K562 (cell line): ENCODE data around the gene NTM. TPM values are rescaled to one million over a fixed set of nuclear protein-coding genes. Genes with fewer than 3 reads are reported as not detected.

Experiments used
- ATAC-seq: fragments of 200-7000 bp; cut with Tn5 transposase; 3 replicates; pipeline ENCODE4 v1.9.1; 2020; ENCODE audit warnings: moderate library complexity
- BruUV-seq: library from RNA; stranded (reverse); fragments of 400-500 nt; replicated peaks from 2 replicates; lab custom pipeline; 2021; lab: Mats Ljungman, UMichigan
- CTCF ChIA-PET: fragments of 300-600 bp; formaldehyde crosslinking; extraction: SDS; loops from one replicate; lab custom pipeline; 2021; ENCODE audit warnings: low intra/inter-chr PET ratio; lab: Yijun Ruan, JAX
- POLR2A ChIA-PET: fragments of 300-600, 350-650 bp; sonication (Branson Sonifier 250); formaldehyde crosslinking; extraction: SDS; loops from one replicate; lab custom pipeline; 2021; ENCODE audit warnings: antibody characterized with exemption, inconsistent platforms; lab: Yijun Ruan, JAX
- DNase-seq, 4 experiments: peaks; one replicate each; pipeline versions ENCODE4 v3.0.0 to v3.0.0-alpha.2; 2011 to 2018; ENCODE audit warnings: low spot score in 3 of 4, mixed read lengths in 3 of 4; ENCODE audit errors: extremely low read depth in 1 of 4
- FAIRE-seq: peaks from 2 replicates; lab custom pipeline; 2011; peaks lifted over from hg19 to GRCh38; lab: Jason Lieb, UNC
- H2AFZ ChIP-seq: 2 replicates; pipeline ENCODE4 v1.6.0; 2011; ENCODE audit warnings: low read depth, low read length, control low read depth, inconsistent platforms
- H3K27ac ChIP-seq: fragments of 200-600 bp; 3 replicates; pipeline ENCODE4 v1.8.0; 2011; ENCODE audit warnings: low read depth, mild to moderate bottlenecking, control low read depth, inconsistent platforms, low read length, moderate library complexity, mixed read lengths; ENCODE audit errors: extremely low read depth
- H3K27me3 ChIP-seq, 2 experiments: fragments of 300-600 bp in 1 of 2; 2 replicates in 1 of 2; 3 replicates in 1 of 2; pipeline versions ENCODE4 v1.6.0 to v1.8.0; 2011; ENCODE audit warnings: inconsistent platforms in 2 of 2, low read length in 2 of 2, mild to moderate bottlenecking in 1 of 2, mixed read lengths in 1 of 2, moderate library complexity in 1 of 2; ENCODE audit not compliant: control insufficient read depth in 2 of 2, insufficient read depth in 2 of 2
- H3K36me3 ChIP-seq: fragments of 300-600 bp; 3 replicates; pipeline ENCODE4 v1.8.0; 2011; ENCODE audit warnings: mild to moderate bottlenecking, low read length, inconsistent platforms; ENCODE audit not compliant: control insufficient read depth, insufficient read depth
- H3K4me1 ChIP-seq, 2 experiments: fragments of 200-600 bp in 1 of 2; replicated peaks in 1 of 2; 2 replicates in 1 of 2; 3 replicates in 1 of 2; pipeline versions ENCODE4 v1.5.1 to v1.8.0; 2011; ENCODE audit warnings: inconsistent platforms in 2 of 2, low read length in 2 of 2, mild to moderate bottlenecking in 1 of 2, mixed read lengths in 1 of 2, moderate library complexity in 1 of 2; ENCODE audit not compliant: control insufficient read depth in 2 of 2, insufficient read depth in 2 of 2
- H3K4me2 ChIP-seq: 2 replicates; pipeline ENCODE4 v1.6.1; 2011; ENCODE audit warnings: low read length, control low read depth, inconsistent platforms, mixed read lengths; ENCODE audit not compliant: insufficient read depth
- H3K4me3 ChIP-seq: fragments of 200-600 bp; sonication (generic), shearing (Covaris generic); 2 replicates; pipeline ENCODE4 v1.5.1; 2016; ENCODE audit warnings: control low read depth, inconsistent platforms
- H3K79me2 ChIP-seq: fragments of 200-600 bp; 3 replicates; pipeline ENCODE4 v1.8.0; 2011; ENCODE audit warnings: low read length, inconsistent platforms; ENCODE audit not compliant: control insufficient read depth, insufficient read depth
- H3K9ac ChIP-seq, 2 experiments: 2 replicates each; pipeline versions ENCODE4 v1.6.0 to v1.6.1; 2011; ENCODE audit warnings: low read depth in 2 of 2, low read length in 2 of 2, control low read depth in 1 of 2, inconsistent platforms in 1 of 2, mild to moderate bottlenecking in 1 of 2, mixed read lengths in 1 of 2; ENCODE audit not compliant: insufficient read depth in 1 of 2
- H3K9me1 ChIP-seq: one replicate; pipeline ENCODE4 v1.6.0; 2011; ENCODE audit warnings: inconsistent platforms, mild to moderate bottlenecking, low read length, moderate library complexity; ENCODE audit not compliant: control insufficient read depth, insufficient read depth
- H3K9me3 ChIP-seq: replicated peaks from 2 replicates; pipeline ENCODE4 v1.5.1; 2011; ENCODE audit warnings: low read depth, low read length, inconsistent platforms; ENCODE audit not compliant: control insufficient read depth, insufficient read depth
- H4K20me1 ChIP-seq: replicated peaks from 2 replicates; pipeline ENCODE4 v1.6.1; 2011; ENCODE audit warnings: low read length, inconsistent platforms, mixed read lengths; ENCODE audit not compliant: control insufficient read depth, insufficient read depth
- PHB ChIP-seq: fragments of 250-450 bp; sonication (Bioruptor Pico); IDR thresholded peaks from 2 replicates; pipeline ENCODE4 v1.5.0; 2021
- ZNF3 ChIP-seq: fragments of 250-450 bp; sonication (Bioruptor Pico); IDR thresholded peaks from 2 replicates; pipeline ENCODE4 v1.5.0; 2021; ENCODE audit warnings: mild to moderate bottlenecking, moderate library complexity
- ZNF57 ChIP-seq: fragments of 450-650 bp; formaldehyde crosslinking; IDR thresholded peaks from 2 replicates; pipeline ENCODE4 v1.4.0; 2020; ENCODE audit warnings: mild to moderate bottlenecking, moderate library complexity
- ZNF696 ChIP-seq: fragments of 250-450 bp; sonication (Bioruptor Pico); conservative IDR thresholded peaks from 2 replicates; pipeline ENCODE4 v1.4.0; 2020; ENCODE audit warnings: mild to moderate bottlenecking, moderate library complexity
- ZNF79 ChIP-seq: fragments of 250-450 bp; sonication (Bioruptor Pico); IDR thresholded peaks from 2 replicates; pipeline ENCODE4 v1.4.0; 2020; ENCODE audit warnings: low read depth, mild to moderate bottlenecking, moderate library complexity
- WGBS: fragments of 100-300 bp; shearing (Covaris generic); methylation state at CpG from one replicate; pipeline ENCODE4 v1.1.6; 2016; ENCODE audit warnings: low coverage, mixed read lengths; ENCODE audit not compliant: insufficient coverage; ENCODE audit errors: missing lambda C conversion rate; 5-methylcytosine and 5-hydroxymethylcytosine counted together
- in situ Hi-C: fragments of 300-500 bp; cut with MboI; formaldehyde crosslinking; loops from 4 replicates; pipeline ENCODE4 v1.15.0; 2018; ENCODE audit warnings: inconsistent platforms, mixed read lengths
- intact Hi-C: fragments of 100-400 bp; cut with micrococcal nuclease; formaldehyde crosslinking; loops from 2 replicates; pipeline ENCODE4 v1.14.2; 2022
- polyA plus RNA-seq, 8 experiments: library from polyadenylated mRNA; depleted of rRNA in 4 of 8; stranded (reverse) in 5 of 8; unstranded in 3 of 8; fragments of >200 nt; fragmentation: Nextera tagmentation in 2 of 8; fragmentation: Illumina TruSeq in 1 of 8; extraction: Ambion mirVana in 2 of 8; extraction: Trizol in 1 of 8; gene quantifications; 2 replicates each; pipeline versions ENCODE4 v1.2.1 to v1.2.3, GENCODE V29; 2011 to 2014; ENCODE audit warnings: inconsistent platforms in 1 of 8, missing spikeins in 1 of 8
- total RNA-seq, 7 experiments: library from RNA; depleted of rRNA in 6 of 7; stranded (reverse); fragments of >200 nt in 6 of 7; fragmentation: Illumina TruSeq in 2 of 7; extraction: Trizol in 2 of 7; gene quantifications; 2 replicates each; pipeline versions ENCODE4 v1.2.1 to v1.2.3, GENCODE V29; 2011 to 2021; ENCODE audit warnings: low replicate concordance in 1 of 7
- TF ChIP-seq, protein P1 (sequence below): sonication (generic); formaldehyde crosslinking; IDR thresholded peaks from 2 replicates; pipeline ENCODE4 v1.4.0; 2020; ENCODE audit warnings: mild to moderate bottlenecking, missing genetic modification reagents
- TF ChIP-seq, protein P2 (sequence below): fragments of 250-450 bp; sonication (Bioruptor Pico); IDR thresholded peaks from 2 replicates; pipeline ENCODE4 v1.4.0; 2020; ENCODE audit warnings: mild to moderate bottlenecking

Gene NTM
- total and polyA plus RNA-seq, 9 of the 15 experiments (the other 6 are each of a cell fraction or from before 2014, with no cell fraction given) = not detected

DNA sequence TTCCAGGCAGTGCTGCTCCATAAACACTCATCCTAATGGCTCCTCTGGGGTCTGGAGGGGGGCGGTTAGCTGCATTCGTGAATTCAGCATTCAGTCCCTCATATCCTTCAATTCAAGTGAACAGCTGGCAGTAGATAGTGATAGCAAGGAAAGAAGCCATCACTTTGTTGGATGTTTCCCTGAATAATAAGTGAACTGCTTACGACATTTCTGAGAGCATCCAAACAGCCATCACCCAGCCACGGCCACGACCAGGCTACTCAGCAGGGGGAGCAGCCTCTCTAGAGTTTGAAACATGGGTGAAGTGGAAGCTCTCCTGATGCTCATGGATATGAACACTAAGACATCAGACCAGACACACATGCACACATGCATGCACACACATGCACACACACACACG, 163.6 kb downstream of the NTM start:
- no peak overlapping the region for H3K4me2 ChIP-seq
- H3K9me1 ChIP-seq = no peaks in the 10 kb centered on the region
- TF ChIP-seq ZNF79 (CRISPR knock-in tag) = no peak
- TF ChIP-seq, protein P1, sequence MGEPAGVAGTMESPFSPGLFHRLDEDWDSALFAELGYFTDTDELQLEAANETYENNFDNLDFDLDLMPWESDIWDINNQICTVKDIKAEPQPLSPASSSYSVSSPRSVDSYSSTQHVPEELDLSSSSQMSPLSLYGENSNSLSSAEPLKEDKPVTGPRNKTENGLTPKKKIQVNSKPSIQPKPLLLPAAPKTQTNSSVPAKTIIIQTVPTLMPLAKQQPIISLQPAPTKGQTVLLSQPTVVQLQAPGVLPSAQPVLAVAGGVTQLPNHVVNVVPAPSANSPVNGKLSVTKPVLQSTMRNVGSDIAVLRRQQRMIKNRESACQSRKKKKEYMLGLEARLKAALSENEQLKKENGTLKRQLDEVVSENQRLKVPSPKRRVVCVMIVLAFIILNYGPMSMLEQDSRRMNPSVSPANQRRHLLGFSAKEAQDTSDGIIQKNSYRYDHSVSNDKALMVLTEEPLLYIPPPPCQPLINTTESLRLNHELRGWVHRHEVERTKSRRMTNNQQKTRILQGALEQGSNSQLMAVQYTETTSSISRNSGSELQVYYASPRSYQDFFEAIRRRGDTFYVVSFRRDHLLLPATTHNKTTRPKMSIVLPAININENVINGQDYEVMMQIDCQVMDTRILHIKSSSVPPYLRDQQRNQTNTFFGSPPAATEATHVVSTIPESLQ = no peak
- no peak for TF ChIP-seq PHB (CRISPR knock-in tag)
- TF ChIP-seq, protein P2, sequence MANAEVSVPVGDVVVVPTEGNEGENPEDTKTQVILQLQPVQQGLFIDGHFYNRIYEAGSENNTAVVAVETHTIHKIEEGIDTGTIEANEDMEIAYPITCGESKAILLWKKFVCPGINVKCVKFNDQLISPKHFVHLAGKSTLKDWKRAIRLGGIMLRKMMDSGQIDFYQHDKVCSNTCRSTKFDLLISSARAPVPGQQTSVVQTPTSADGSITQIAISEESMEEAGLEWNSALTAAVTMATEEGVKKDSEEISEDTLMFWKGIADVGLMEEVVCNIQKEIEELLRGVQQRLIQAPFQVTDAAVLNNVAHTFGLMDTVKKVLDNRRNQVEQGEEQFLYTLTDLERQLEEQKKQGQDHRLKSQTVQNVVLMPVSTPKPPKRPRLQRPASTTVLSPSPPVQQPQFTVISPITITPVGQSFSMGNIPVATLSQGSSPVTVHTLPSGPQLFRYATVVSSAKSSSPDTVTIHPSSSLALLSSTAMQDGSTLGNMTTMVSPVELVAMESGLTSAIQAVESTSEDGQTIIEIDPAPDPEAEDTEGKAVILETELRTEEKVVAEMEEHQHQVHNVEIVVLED (CRISPR knock-in tag) = no peak
- no peak for TF ChIP-seq ZNF57 (CRISPR knock-in tag)
- no peak for TF ChIP-seq ZNF3 (CRISPR knock-in tag)
- no peak for TF ChIP-seq ZNF696
- ChIA-PET POLR2A (no interaction called here), CTCF (no interaction called here)
- in situ Hi-C loops = no loop called here
- H3K9me3 ChIP-seq = no peaks in the 10 kb centered on the region
- no peak overlapping the region for H3K4me3 ChIP-seq
- H3K27ac ChIP-seq = no peak overlapping the region
- no peak overlapping the region for H2AFZ ChIP-seq
- DNase-seq (no peak), ATAC-seq (no peak), FAIRE-seq (no peak)
- H3K4me1 ChIP-seq = no peaks in the 10 kb centered on the region
- no peaks in the 10 kb centered on the region for H3K36me3 ChIP-seq
- WGBS = 0% methylated on average over 6 of the region's 6 CpGs
- no peaks in the 10 kb centered on the region for H3K79me2 ChIP-seq
- H4K20me1 ChIP-seq = 0 out of 2 replicates have a peak, but pooled peaks cover 4% of the 10 kb centered on the region
- no TSS peak for BruUV-seq
- H3K27me3 ChIP-seq = no peaks in the 10 kb centered on the region
- intact Hi-C loops = no loop called here
- no peak overlapping the region for H3K9ac ChIP-seq
